Measurements from ENCODE around the gene IFITM1. TPM values are rescaled to one million over a fixed set of nuclear protein-coding genes. Genes with fewer than 3 reads are reported as not detected.

Gene IFITM1
- total and polyA plus RNA-seq, 2 experiments from 2014 or later: 72.7 to 180 TPM

- TF ChIP-seq EZH2phosphoT487 (IDR thresholded peaks at IDR 0.05; ENCODE audit: insufficient read depth, low read depth) (no peak), EZH2 (IDR thresholded peaks at IDR 0.05; ENCODE audit: insufficient read depth, poor library complexity, severe bottlenecking) (no peak)
- no peak overlapping the region for H2AFZ ChIP-seq
Measured at GRCh38 chr11:356610-357009, 42.8 kb downstream of the IFITM1 start.

DNA sequence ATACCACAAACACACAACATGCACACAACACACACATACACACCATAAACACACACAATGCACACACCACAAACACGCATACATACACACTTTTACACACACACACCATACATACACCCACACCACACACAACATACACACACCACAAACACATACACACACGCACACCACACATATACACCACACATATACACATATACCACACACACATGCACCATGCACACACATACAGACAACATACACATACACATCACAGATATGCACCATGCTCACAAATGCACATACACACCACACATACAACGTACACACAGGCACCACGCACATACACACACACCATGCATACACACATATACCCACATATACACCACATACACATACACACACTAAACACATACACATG is 43.7 kb downstream of the IFITM1 start:
- Histone ChIP-seq H3K4me1 (ENCODE audit: insufficient read depth) (peaks cover 30% of the 10 kb centered on the region), H3K79me2 (ENCODE audit: insufficient read depth) (no peaks in the 10 kb centered on the region), H3K9ac (no peak overlapping the region), H2AFZ (no peak overlapping the region), H3K27me3 (replicated peaks; ENCODE audit: insufficient read depth) (no peaks in the 10 kb centered on the region), H3K4me3 (no peak overlapping the region), H3K4me2 (ENCODE audit: unreplicated experiment) (no peak overlapping the region), H4K20me1 (ENCODE audit: insufficient read depth) (no peaks in the 10 kb centered on the region), H3K9me2 (ENCODE audit: insufficient read depth) (no peaks in the 10 kb centered on the region), H3K36me3 (ENCODE audit: low read depth) (no peaks in the 10 kb centered on the region), H3K9me3 (ENCODE audit: low read depth) (no peaks in the 10 kb centered on the region), H3K27ac (no peak overlapping the region), H3F3A (ENCODE audit: insufficient read depth) (peaks cover 26% of the 10 kb centered on the region)
- TF ChIP-seq EZH2 (IDR thresholded peaks at IDR 0.05; ENCODE audit: insufficient read depth, poor library complexity, severe bottlenecking) (no peak), EZH2phosphoT487 (IDR thresholded peaks at IDR 0.05; ENCODE audit: insufficient read depth, low read depth) (no peak)
- WGBS, 2 experiments (ENCODE audit: low coverage in 1 of 2, low lambda C conversion rate in 2 of 2, missing lambda C conversion rate in 2 of 2): 94 to 98% methylated on average over 4 of the region's 4 CpGs
- no peak for DNase-seq
- in situ Hi-C loops (cut with MboI): no loop called here

More at GRCh38 chr11:356610-357009, 42.8 kb downstream of the IFITM1 start:
- H3K9me3 ChIP-seq (ENCODE audit: low read depth): no peaks in the 10 kb centered on the region
- H3K27me3 ChIP-seq (replicated peaks; ENCODE audit: insufficient read depth): no peaks in the 10 kb centered on the region
- no peak for DNase-seq
- H3K4me1 ChIP-seq (ENCODE audit: insufficient read depth): peaks cover 30% of the 10 kb centered on the region
- H3K4me3 ChIP-seq: no peak overlapping the region
- H3K79me2 ChIP-seq (ENCODE audit: insufficient read depth): no peaks in the 10 kb centered on the region
- in situ Hi-C loops (cut with MboI): no loop called here
- no peak overlapping the region for H3K9ac ChIP-seq
- peaks cover 29% of the 10 kb centered on the region for H3F3A ChIP-seq (ENCODE audit: insufficient read depth)
- no peak overlapping the region for H3K27ac ChIP-seq
- H3K9me2 ChIP-seq (ENCODE audit: insufficient read depth): no peaks in the 10 kb centered on the region
- no peak overlapping the region for H3K4me2 ChIP-seq (ENCODE audit: unreplicated experiment)
- H3K36me3 ChIP-seq (ENCODE audit: low read depth): no peaks in the 10 kb centered on the region
- 76 to 81% methylated on average over 6 of the region's 6 CpGs for WGBS, 2 experiments (ENCODE audit: low coverage in 1 of 2, low lambda C conversion rate in 2 of 2, missing lambda C conversion rate in 2 of 2)
- no peaks in the 10 kb centered on the region for H4K20me1 ChIP-seq (ENCODE audit: insufficient read depth)

GRCh38 chr11:358129-358800 is 44.4 kb downstream of the IFITM1 start:
- WGBS, 2 experiments (ENCODE audit: low coverage in 1 of 2, low lambda C conversion rate in 2 of 2, missing lambda C conversion rate in 2 of 2): 60 to 63% methylated on average over 34 of the region's 34 CpGs
- in situ Hi-C loops (cut with MboI): no loop called here
- H3K9ac ChIP-seq: no peak overlapping the region

DNA sequence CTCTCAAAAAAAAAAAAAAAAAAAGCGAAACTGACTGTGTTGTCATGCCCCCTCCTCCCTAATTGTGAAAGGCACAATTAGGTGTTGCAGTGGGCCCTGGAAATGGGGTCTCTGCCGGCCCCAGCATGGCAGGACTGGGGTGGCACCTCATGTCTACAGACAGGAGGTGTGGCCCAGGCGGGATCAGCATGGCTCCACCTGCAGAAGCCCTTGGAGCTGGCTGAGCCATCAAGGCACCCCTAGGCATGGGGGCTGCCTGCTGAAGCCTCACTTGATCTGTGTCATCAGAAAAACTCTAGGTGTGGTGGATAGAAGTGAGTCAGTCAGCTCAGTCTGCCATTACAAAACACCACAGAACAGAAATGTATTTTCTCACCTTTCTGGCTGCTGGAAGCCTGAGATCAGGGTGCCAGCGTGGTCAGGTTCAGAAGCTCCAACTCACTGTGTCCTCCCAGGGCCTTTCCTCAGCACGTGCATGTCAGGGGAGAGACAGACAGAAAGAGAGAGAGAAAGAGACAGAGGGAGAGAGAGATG is 45.4 kb downstream of the IFITM1 start:
- Histone ChIP-seq H3K9me3 (ENCODE audit: low read depth) (no peaks in the 10 kb centered on the region), H3K4me2 (ENCODE audit: unreplicated experiment) (no peak overlapping the region), H3K36me3 (ENCODE audit: low read depth) (no peaks in the 10 kb centered on the region), H3K27ac (no peak overlapping the region), H3K9me2 (ENCODE audit: insufficient read depth) (no peaks in the 10 kb centered on the region), H2AFZ (no peak overlapping the region), H3K27me3 (replicated peaks; ENCODE audit: insufficient read depth) (no peaks in the 10 kb centered on the region), H3K4me1 (ENCODE audit: insufficient read depth) (peaks cover 17% of the 10 kb centered on the region), H3F3A (ENCODE audit: insufficient read depth) (peaks cover 13% of the 10 kb centered on the region), H3K4me3 (no peak overlapping the region), H4K20me1 (ENCODE audit: insufficient read depth) (no peaks in the 10 kb centered on the region), H3K9ac (no peak overlapping the region), H3K79me2 (ENCODE audit: insufficient read depth) (no peaks in the 10 kb centered on the region)
- in situ Hi-C loops (cut with MboI): no loop called here
- DNase-seq: no peak
- TF ChIP-seq EZH2 (IDR thresholded peaks at IDR 0.05; ENCODE audit: insufficient read depth, poor library complexity, severe bottlenecking) (no peak), EZH2phosphoT487 (IDR thresholded peaks at IDR 0.05; ENCODE audit: insufficient read depth, low read depth) (no peak)
- WGBS, 2 experiments (ENCODE audit: low coverage in 1 of 2, low lambda C conversion rate in 2 of 2, missing lambda C conversion rate in 2 of 2): 60 to 64% methylated on average over 5 of the region's 5 CpGs

More at GRCh38 chr11:358129-358800, 44.4 kb downstream of the IFITM1 start:
- Histone ChIP-seq H3F3A (ENCODE audit: insufficient read depth) (peaks cover 21% of the 10 kb centered on the region), H3K9me3 (ENCODE audit: low read depth) (no peaks in the 10 kb centered on the region), H3K4me1 (ENCODE audit: insufficient read depth) (peaks cover 24% of the 10 kb centered on the region), H3K79me2 (ENCODE audit: insufficient read depth) (no peaks in the 10 kb centered on the region), H3K27ac (no peak overlapping the region), H3K9me2 (ENCODE audit: insufficient read depth) (no peaks in the 10 kb centered on the region), H3K4me3 (no peak overlapping the region), H3K4me2 (ENCODE audit: unreplicated experiment) (no peak overlapping the region), H4K20me1 (ENCODE audit: insufficient read depth) (no peaks in the 10 kb centered on the region), H3K27me3 (replicated peaks; ENCODE audit: insufficient read depth) (no peaks in the 10 kb centered on the region), H3K36me3 (ENCODE audit: low read depth) (no peaks in the 10 kb centered on the region), H2AFZ (no peak overlapping the region)
- TF ChIP-seq EZH2 (IDR thresholded peaks at IDR 0.05; ENCODE audit: insufficient read depth, poor library complexity, severe bottlenecking) (no peak), EZH2phosphoT487 (IDR thresholded peaks at IDR 0.05; ENCODE audit: insufficient read depth, low read depth) (no peak)
- no peak for DNase-seq
